IMR-90 (cell line): ENCODE results near the gene ATXN1. TPM values are rescaled to one million over a fixed set of nuclear protein-coding genes. Genes with fewer than 3 reads are reported as not detected.

ENCODE experiments used
- ATAC-seq: fragments of 200-7000 bp; cut with Tn5 transposase; 2 replicates; pipeline ENCODE4 v1.9.1; 2020; ENCODE audit warnings: low read depth, mild to moderate bottlenecking, moderate library complexity
- BruUV-seq: library from RNA; stranded (reverse); fragments of 400-500 nt; replicated peaks from 2 replicates; lab custom pipeline; 2021; lab: Mats Ljungman, UMichigan
- CTCF ChIA-PET: fragments of 300-600 bp; formaldehyde crosslinking; extraction: SDS; loops from one replicate; lab custom pipeline; 2021; ENCODE audit warnings: antibody characterized with exemption; lab: Yijun Ruan, JAX
- POLR2A ChIA-PET: fragments of 300-600 bp; sonication (Branson Sonifier 250); formaldehyde crosslinking; loops from one replicate; lab custom pipeline; 2022; ENCODE audit warnings: antibody characterized with exemption; ENCODE audit not compliant: unreplicated experiment; lab: Charles Lee
- DNase-seq: peaks from one replicate; pipeline ENCODE4 v3.0.0; 2013
- H2AFZ ChIP-seq: replicated peaks from 2 replicates; pipeline ENCODE3; 2013; ENCODE audit warnings: low read length, mild to moderate bottlenecking; ENCODE audit not compliant: poor library complexity
- H2AK5ac ChIP-seq: 2 replicates; pipeline ENCODE4 v1.6.1; 2013; ENCODE audit warnings: low read depth, low read length, inconsistent platforms
- H2AK9ac ChIP-seq: replicated peaks from 2 replicates; pipeline ENCODE3; 2013; ENCODE audit warnings: mild to moderate bottlenecking, low read depth, low read length, moderate library complexity; ENCODE audit not compliant: poor library complexity
- H2BK120ac ChIP-seq: 2 replicates; pipeline ENCODE4 v1.6.1; 2013; ENCODE audit warnings: low read depth, low read length, inconsistent platforms
- H2BK15ac ChIP-seq: 3 replicates; pipeline ENCODE4 v1.6.1; 2013; ENCODE audit warnings: low read depth, low read length, inconsistent platforms
- H2BK20ac ChIP-seq: 2 replicates; pipeline ENCODE4 v1.6.1; 2013; ENCODE audit warnings: low read depth, mild to moderate bottlenecking, inconsistent platforms, low read length, moderate library complexity
- H2BK5ac ChIP-seq: 2 replicates; pipeline ENCODE4 v1.6.1; 2013; ENCODE audit warnings: mild to moderate bottlenecking, low read depth, low read length, inconsistent platforms; ENCODE audit not compliant: poor library complexity, severe bottlenecking
- H3K14ac ChIP-seq: replicated peaks from 2 replicates; pipeline ENCODE4 v1.6.1; 2013; ENCODE audit warnings: low read depth, low read length, inconsistent platforms
- H3K18ac ChIP-seq: 2 replicates; pipeline ENCODE4 v1.6.1; 2013; ENCODE audit warnings: low read depth, low read length, control low read depth
- H3K23ac ChIP-seq: 2 replicates; pipeline ENCODE4 v1.6.1; 2013; ENCODE audit warnings: low read depth, low read length, inconsistent platforms
- H3K27ac ChIP-seq: 2 replicates; pipeline ENCODE4 v1.5.1; 2013; ENCODE audit warnings: mild to moderate bottlenecking, control low read depth, low read length; ENCODE audit not compliant: insufficient read depth
- H3K27me3 ChIP-seq: 2 replicates; pipeline ENCODE4 v1.6.1; 2013; ENCODE audit warnings: low read length; ENCODE audit not compliant: control insufficient read depth, insufficient read depth
- H3K36me3 ChIP-seq: 2 replicates; pipeline ENCODE4 v1.6.1; 2013; ENCODE audit warnings: low read length, mixed read lengths; ENCODE audit not compliant: control insufficient read depth, insufficient read depth
- H3K4ac ChIP-seq: 2 replicates; pipeline ENCODE4 v1.6.1; 2013; ENCODE audit warnings: low read depth, low read length, inconsistent platforms
- H3K4me1 ChIP-seq: 2 replicates; pipeline ENCODE4 v1.6.1; 2013; ENCODE audit warnings: low read length, mixed read lengths; ENCODE audit not compliant: control insufficient read depth, insufficient read depth
- H3K4me2 ChIP-seq: 2 replicates; pipeline ENCODE4 v1.6.1; 2013; ENCODE audit warnings: low read depth, mild to moderate bottlenecking, control low read depth, low read length, moderate library complexity
- H3K4me3 ChIP-seq: 2 replicates; pipeline ENCODE4 v1.5.1; 2013; ENCODE audit warnings: low read depth, mild to moderate bottlenecking, control low read depth, low read length, moderate library complexity; ENCODE audit not compliant: insufficient read depth
- H3K56ac ChIP-seq: 2 replicates; pipeline ENCODE4 v1.6.1; 2013; ENCODE audit warnings: low read length, inconsistent platforms; ENCODE audit not compliant: insufficient read depth; ENCODE audit errors: extremely low read depth
- H3K79me1 ChIP-seq, 2 experiments: 2 replicates each; pipeline ENCODE4 v1.6.1; 2013; ENCODE audit warnings: low read length in 2 of 2, inconsistent platforms in 1 of 2, low read depth in 1 of 2
- H3K9ac ChIP-seq: 2 replicates; pipeline ENCODE4 v1.6.1; 2013; ENCODE audit warnings: low read depth, low read length, control low read depth
- H3K9me1 ChIP-seq: 2 replicates; pipeline ENCODE4 v1.6.1; 2013; ENCODE audit warnings: low read length, inconsistent platforms; ENCODE audit not compliant: insufficient read depth
- H3K9me3 ChIP-seq: 2 replicates; pipeline ENCODE4 v1.6.1; 2013; ENCODE audit warnings: low read length; ENCODE audit not compliant: control insufficient read depth, insufficient read depth
- H4K20me1 ChIP-seq: 2 replicates; pipeline ENCODE4 v1.6.1; 2013; ENCODE audit warnings: low read length, inconsistent platforms; ENCODE audit not compliant: insufficient read depth
- H4K5ac ChIP-seq: 2 replicates; pipeline ENCODE4 v1.6.1; 2013; ENCODE audit warnings: mild to moderate bottlenecking, low read depth, low read length, control low read depth
- H4K8ac ChIP-seq, 2 experiments: 2 replicates each; pipeline ENCODE4 v1.6.1; 2013; ENCODE audit warnings: low read depth in 2 of 2, low read length in 2 of 2, control low read depth in 1 of 2, inconsistent platforms in 1 of 2
- H4K91ac ChIP-seq: 2 replicates; pipeline ENCODE4 v1.6.1; 2013; ENCODE audit warnings: low read depth, low read length, inconsistent platforms; ENCODE audit not compliant: insufficient read depth
- BHLHE40 ChIP-seq: fragments of 150-350 bp; IDR thresholded peaks from 2 replicates; pipeline ENCODE4 v1.6.1; 2016; ENCODE audit warnings: mild to moderate bottlenecking, low read depth, low read length
- CEBPB ChIP-seq: IDR thresholded peaks from 2 replicates; pipeline ENCODE4 v1.6.1; 2012; ENCODE audit warnings: low read depth, low read length, improper control_type of control experiment
- CHD1 ChIP-seq: IDR thresholded peaks from 2 replicates; pipeline ENCODE4 v1.6.1; 2012; ENCODE audit warnings: low read depth, low read length, improper control_type of control experiment
- CTCF ChIP-seq: conservative IDR thresholded peaks from 2 replicates; pipeline ENCODE4 v1.5.1; 2012; ENCODE audit warnings: mild to moderate bottlenecking, low read depth, low read length, improper control_type of control experiment
- ELK1 ChIP-seq: fragments of 150-350 bp; IDR thresholded peaks from 2 replicates; pipeline ENCODE4 v1.6.1; 2016; ENCODE audit warnings: low read depth, mild to moderate bottlenecking, low read length, moderate library complexity, borderline replicate concordance
- FOS ChIP-seq: fragments of 150-350 bp; IDR thresholded peaks from 2 replicates; pipeline ENCODE4 v1.6.1; 2016; ENCODE audit warnings: low read depth, low read length
- MAFK ChIP-seq: IDR thresholded peaks from 2 replicates; pipeline ENCODE4 v1.6.1; 2012; ENCODE audit warnings: low read depth, low read length, improper control_type of control experiment
- MAZ ChIP-seq: IDR thresholded peaks from 2 replicates; pipeline ENCODE4 v1.6.1; 2012; ENCODE audit warnings: low read depth, mild to moderate bottlenecking, low read length, improper control_type of control experiment, moderate library complexity, borderline replicate concordance
- MXI1 ChIP-seq: IDR thresholded peaks from 2 replicates; pipeline ENCODE4 v1.6.1; 2012; ENCODE audit warnings: low read depth, mild to moderate bottlenecking, low read length, moderate library complexity, borderline replicate concordance
- NFE2L2 ChIP-seq: fragments of 150-350 bp; IDR thresholded peaks from 2 replicates; pipeline ENCODE4 v1.6.1; 2016; ENCODE audit warnings: low read depth, mild to moderate bottlenecking, low read length
- POLR2A ChIP-seq: IDR thresholded peaks from 2 replicates; pipeline ENCODE4 v1.6.1; 2012; ENCODE audit warnings: mild to moderate bottlenecking, low read depth, low read length
- RAD21 ChIP-seq: IDR thresholded peaks from 2 replicates; pipeline ENCODE4 v1.6.1; 2012; ENCODE audit warnings: low read length, improper control_type of control experiment
- RCOR1 ChIP-seq: IDR thresholded peaks from 2 replicates; pipeline ENCODE4 v1.6.1; 2012; ENCODE audit warnings: mild to moderate bottlenecking, low read length, improper control_type of control experiment; ENCODE audit not compliant: insufficient replicate concordance
- RFX5 ChIP-seq: IDR thresholded peaks from 2 replicates; pipeline ENCODE4 v1.8.0; 2012; ENCODE audit warnings: low read depth, mild to moderate bottlenecking, low read length, moderate library complexity
- SMC3 ChIP-seq: fragments of 150-350 bp; IDR thresholded peaks from 2 replicates; pipeline ENCODE4 v1.6.1; 2016; ENCODE audit warnings: low read depth, mild to moderate bottlenecking, antibody characterized with exemption, low read length, moderate library complexity
- USF2 ChIP-seq: fragments of 150-350 bp; IDR thresholded peaks from 2 replicates; pipeline ENCODE4 v1.6.1; 2017; ENCODE audit warnings: mild to moderate bottlenecking, antibody characterized with exemption, low read length, low read depth
- dilution Hi-C: fragments of 300-500 bp; cut with HindIII; formaldehyde crosslinking; loops from one replicate; pipeline ENCODE4 v1.14.3; 2018; ENCODE audit warnings: low sequenced_read_pairs; ENCODE audit not compliant: unreplicated experiment
- in situ Hi-C: fragments of 300-500 bp; cut with MboI; formaldehyde crosslinking; loops from 3 replicates; pipeline ENCODE4 v1.14.3; 2019; ENCODE audit warnings: low sequenced_read_pairs, inconsistent platforms, mixed read lengths
- intact Hi-C: fragments of 100-400 bp; cut with micrococcal nuclease; formaldehyde crosslinking; loops from 2 replicates; pipeline ENCODE4 v1.10.0; 2022
- polyA plus RNA-seq, 3 experiments: library from polyadenylated mRNA; depleted of rRNA; stranded (reverse); fragments of >200 nt; gene quantifications; 2 replicates each; pipeline ENCODE4 v1.2.3, GENCODE V29; 2012; ENCODE audit warnings: low replicate concordance in 1 of 3
- total RNA-seq: library from RNA; depleted of rRNA; stranded (reverse); fragments of >200 nt; gene quantifications from 2 replicates; pipeline ENCODE4 v1.2.3, GENCODE V29; 2012

Gene ATXN1
- total and polyA plus RNA-seq, 2 of the 4 experiments (the other 2 are of a cell fraction), result 7.3 to 11.1 TPM

GRCh38 chr6:16785496-16785895 lies 24.2 kb upstream of the ATXN1 start:
- H3K4me2 ChIP-seq, result no peak overlapping the region
- H3K56ac ChIP-seq, result no peak overlapping the region
- 0 out of 2 replicates have a peak, but pooled peaks cover 4% of the 10 kb centered on the region for H3K9me1 ChIP-seq
- no peak overlapping the region for H2BK5ac ChIP-seq
- no peaks in the 10 kb centered on the region for H3K36me3 ChIP-seq
- H2AK5ac ChIP-seq, result no peak overlapping the region
- BruUV-seq, result no TSS peak
- no peak overlapping the region for H2BK120ac ChIP-seq
- no peak overlapping the region for H4K5ac ChIP-seq
- no peaks in the 10 kb centered on the region for H3K27me3 ChIP-seq
- no peaks in the 10 kb centered on the region for H3K79me1 ChIP-seq
- ATAC-seq, result no peak
- no peaks in the 10 kb centered on the region for H4K20me1 ChIP-seq
- no peak overlapping the region for H3K4ac ChIP-seq
- no peak overlapping the region for H3K18ac ChIP-seq
- no peak overlapping the region for H4K91ac ChIP-seq
- dilution Hi-C loops, result no loop called here
- H3K9ac ChIP-seq, result no peak overlapping the region
- H3K4me3 ChIP-seq, result no peak overlapping the region
- H2BK20ac ChIP-seq, result no peak overlapping the region
- H4K8ac ChIP-seq, result no peak overlapping the region
- no peak for TF ChIP-seq BHLHE40
- no peak for TF ChIP-seq POLR2A
- no peak for TF ChIP-seq RFX5
- no peak for TF ChIP-seq USF2
- TF ChIP-seq ELK1, result no peak
- TF ChIP-seq SMC3, result no peak
- no peak for TF ChIP-seq RAD21
- TF ChIP-seq RCOR1, result no peak
- no peak for TF ChIP-seq CHD1
- TF ChIP-seq MAFK, result no peak
- no peak for TF ChIP-seq FOS
- TF ChIP-seq MXI1, result no peak
- TF ChIP-seq NFE2L2, result no peak
- no peak for TF ChIP-seq CTCF
- TF ChIP-seq MAZ, result no peak
- no peak for TF ChIP-seq CEBPB
- ChIA-PET CTCF (no interaction called here), POLR2A (no interaction called here)
- H2BK15ac ChIP-seq, result no peak overlapping the region
- intact Hi-C loops, result no loop called here
- no peak overlapping the region for H2AK9ac ChIP-seq
- H3K14ac ChIP-seq, result no peak overlapping the region
- H3K4me1 ChIP-seq, result no peaks in the 10 kb centered on the region; the same call in 1 of the 2 replicates
- H3K9me3 ChIP-seq, result 0 out of 2 replicates have a peak, but pooled peaks cover 2% of the 10 kb centered on the region
- in situ Hi-C loops, result no loop called here
- no peak for DNase-seq
- H3K27ac ChIP-seq, result no peak overlapping the region
- no peak overlapping the region for H3K23ac ChIP-seq
- H2AFZ ChIP-seq, result no peak overlapping the region
